Cardiac muscle cell (in vitro differentiated cells and primary cell): ENCODE measurements around the gene UTS2B. TPM values are rescaled to one million over a fixed set of nuclear protein-coding genes. Genes with fewer than 3 reads are reported as not detected.
A peak's percentile ranks its signal among the peaks of the same experiment; 100 is the strongest.

Experiments
- DNase-seq, 2 donors: peaks; one replicate each; pipeline versions ENCODE4 v3.0.0 to v3.0.0-alpha.2; 2010 to 2017; ENCODE audit warnings: low read depth in 1 of 2, low spot score in 1 of 2
- H3K27ac ChIP-seq: fragments of 200-600 bp; sonication (generic); 2 replicates; pipeline ENCODE4 v1.5.1; 2016
- H3K27me3 ChIP-seq: fragments of 200-600 bp; sonication (generic); 2 replicates; pipeline ENCODE4 v1.6.0; 2016; ENCODE audit warnings: control low read depth
- H3K36me3 ChIP-seq: fragments of 200-600 bp; sonication (generic); 2 replicates; pipeline ENCODE4 v1.5.1; 2016; ENCODE audit warnings: control low read depth
- H3K4me1 ChIP-seq: fragments of 200-600 bp; sonication (generic); 2 replicates; pipeline ENCODE4 v1.8.1; 2017; ENCODE audit warnings: low read depth, mild to moderate bottlenecking, mixed run types
- H3K4me3 ChIP-seq: fragments of 200-600 bp; sonication (generic); 2 replicates; pipeline ENCODE4 v1.5.1; 2016; ENCODE audit warnings: mild to moderate bottlenecking
- H3K9me3 ChIP-seq: fragments of 200-600 bp; sonication (generic); 2 replicates; pipeline ENCODE4 v1.5.1; 2017; ENCODE audit warnings: low read depth, mild to moderate bottlenecking, control low read depth
- CTCF ChIP-seq: IDR thresholded peaks from 2 replicates; pipeline ENCODE4 v1.5.1; 2012; ENCODE audit warnings: low read depth, mild to moderate bottlenecking, low read length
- polyA plus RNA-seq: library from polyadenylated mRNA; unstranded; fragments of >200 nt; fragmentation: Nextera tagmentation; extraction: Ambion mirVana; gene quantifications from 2 replicates; pipeline ENCODE4 v1.2.1, GENCODE V29; 2016
- total RNA-seq: library from RNA; depleted of rRNA; stranded (reverse); fragments of >200 nt; gene quantifications from 2 replicates; pipeline ENCODE4 v1.2.3, GENCODE V29; 2016

UTS2B gene
- total and polyA plus RNA-seq, 2 experiments from 2014 or later = 1.9 TPM; not detected in 1

- peaks cover 21% of the 10 kb centered on the region for H3K4me1 ChIP-seq
- peak overlapping the region; percentile 16 for H3K27ac ChIP-seq
- H3K36me3 ChIP-seq = no peaks in the 10 kb centered on the region
- no peaks in the 10 kb centered on the region for H3K9me3 ChIP-seq
- DNase-seq = peak in 1 of 2 donors; percentile 27
- H3K4me3 ChIP-seq = no peak overlapping the region
- H3K27me3 ChIP-seq = no peaks in the 10 kb centered on the region
- no peak for TF ChIP-seq CTCF
Observed at GRCh38 chr3:191343115-191343514, 12.8 kb upstream of the UTS2B start.

GRCh38 chr3:191342411-191342810 lies 12.1 kb upstream of the UTS2B start:
- H3K27me3 ChIP-seq = no peaks in the 10 kb centered on the region
- H3K27ac ChIP-seq = no peak overlapping the region
- H3K9me3 ChIP-seq = no peaks in the 10 kb centered on the region
- H3K4me1 ChIP-seq = peaks cover 21% of the 10 kb centered on the region
- no peak for DNase-seq
- H3K4me3 ChIP-seq = no peak overlapping the region
- TF ChIP-seq CTCF = no peak
- no peaks in the 10 kb centered on the region for H3K36me3 ChIP-seq

GRCh38 chr3:191342006-191342405 lies 11.7 kb upstream of the UTS2B start:
- Histone ChIP-seq H3K27ac (no peak overlapping the region), H3K4me3 (no peak overlapping the region), H3K36me3 (no peaks in the 10 kb centered on the region), H3K27me3 (no peaks in the 10 kb centered on the region), H3K4me1 (peaks cover 21% of the 10 kb centered on the region), H3K9me3 (no peaks in the 10 kb centered on the region)
- no peak for TF ChIP-seq CTCF
- no peak for DNase-seq

- Histone ChIP-seq H3K4me3 (no peak overlapping the region), H3K9me3 (no peaks in the 10 kb centered on the region), H3K27ac (no peak overlapping the region), H3K27me3 (no peaks in the 10 kb centered on the region), H3K36me3 (no peaks in the 10 kb centered on the region), H3K4me1 (peaks cover 21% of the 10 kb centered on the region)
- no peak for DNase-seq
- TF ChIP-seq CTCF = no peak
Observed at GRCh38 chr3:191340966-191341365, 10.6 kb upstream of the UTS2B start.

GRCh38 chr3:191340351-191340750 lies 10.0 kb upstream of the UTS2B start:
- H3K27me3 ChIP-seq = no peaks in the 10 kb centered on the region
- no peak for DNase-seq
- peaks cover 21% of the 10 kb centered on the region for H3K4me1 ChIP-seq
- H3K36me3 ChIP-seq = no peaks in the 10 kb centered on the region
- TF ChIP-seq CTCF = no peak
- no peak overlapping the region for H3K27ac ChIP-seq
- H3K4me3 ChIP-seq = no peak overlapping the region
- no peaks in the 10 kb centered on the region for H3K9me3 ChIP-seq

GRCh38 chr3:191339316-191339917 lies 9.1 kb upstream of the UTS2B start:
- TF ChIP-seq CTCF = no peak
- Histone ChIP-seq H3K4me1 (peaks cover 21% of the 10 kb centered on the region), H3K27me3 (no peaks in the 10 kb centered on the region), H3K4me3 (no peak overlapping the region), H3K27ac (peak overlapping the region; percentile 59), H3K9me3 (no peaks in the 10 kb centered on the region), H3K36me3 (no peaks in the 10 kb centered on the region)
- no peak for DNase-seq
